ENCODE measurements around the gene F7.
"Not testable (repeated sequence)": the region's sequence is repeated elsewhere in the genome, so short reads cannot be mapped to it uniquely, and the experiment has no call there.

The F7 gene

DNA sequence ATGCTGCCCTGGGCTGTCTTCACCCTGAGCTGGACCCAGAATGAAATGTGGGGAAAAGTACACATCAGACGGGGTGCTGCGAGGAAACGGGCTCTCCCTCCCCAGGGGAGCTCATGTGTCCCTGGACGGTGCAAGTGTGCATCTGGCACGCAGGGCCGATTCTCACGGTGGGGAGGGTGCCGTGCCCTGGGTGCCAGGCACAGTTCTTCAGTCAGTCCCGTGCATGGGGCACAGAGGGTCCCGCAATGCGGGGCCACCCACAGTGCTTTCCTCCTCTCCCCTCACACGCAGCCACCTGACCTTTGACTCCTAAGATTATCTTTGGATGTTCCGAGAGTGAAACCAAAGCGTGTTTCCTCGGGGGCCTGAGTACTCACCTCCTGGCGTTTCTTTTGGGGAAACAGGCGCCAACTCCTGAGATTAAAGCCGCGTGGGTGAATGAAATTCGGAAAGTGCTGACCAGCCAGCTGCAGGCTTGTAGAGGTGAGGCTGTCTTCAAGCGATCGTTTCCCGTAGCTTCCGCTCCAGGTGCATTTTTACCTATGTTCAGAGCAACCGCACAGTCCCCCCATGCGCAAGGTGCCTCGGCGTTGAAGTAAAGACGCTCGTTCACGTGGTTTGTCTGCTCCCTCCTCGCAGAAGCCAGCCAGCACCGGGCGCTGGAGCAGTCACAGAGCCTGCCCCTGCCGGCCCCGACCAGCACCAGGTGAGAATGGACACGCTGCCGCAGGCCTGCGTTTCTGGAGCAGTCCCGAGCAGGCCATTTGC, 17.5 kb upstream of the F7 start:
- no peak for DNase-seq

DNA sequence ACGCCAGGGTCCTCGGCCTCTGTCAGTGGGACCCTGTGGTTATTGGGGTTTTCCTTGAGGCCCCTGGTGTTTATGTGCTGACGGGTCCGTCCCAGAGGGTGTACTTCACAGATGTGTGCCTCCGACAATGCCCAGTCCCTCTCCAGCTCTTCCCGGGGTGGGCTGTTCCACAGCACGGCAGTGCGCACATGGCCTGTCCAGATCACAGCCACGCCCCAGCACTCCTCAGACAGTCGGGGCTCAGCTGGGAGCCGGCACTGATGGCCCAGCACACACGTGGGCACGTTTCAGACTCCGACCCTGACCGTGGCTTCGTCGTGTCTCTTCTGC, 16.9 kb upstream of the F7 start:
- DNase-seq = no peak

DNA sequence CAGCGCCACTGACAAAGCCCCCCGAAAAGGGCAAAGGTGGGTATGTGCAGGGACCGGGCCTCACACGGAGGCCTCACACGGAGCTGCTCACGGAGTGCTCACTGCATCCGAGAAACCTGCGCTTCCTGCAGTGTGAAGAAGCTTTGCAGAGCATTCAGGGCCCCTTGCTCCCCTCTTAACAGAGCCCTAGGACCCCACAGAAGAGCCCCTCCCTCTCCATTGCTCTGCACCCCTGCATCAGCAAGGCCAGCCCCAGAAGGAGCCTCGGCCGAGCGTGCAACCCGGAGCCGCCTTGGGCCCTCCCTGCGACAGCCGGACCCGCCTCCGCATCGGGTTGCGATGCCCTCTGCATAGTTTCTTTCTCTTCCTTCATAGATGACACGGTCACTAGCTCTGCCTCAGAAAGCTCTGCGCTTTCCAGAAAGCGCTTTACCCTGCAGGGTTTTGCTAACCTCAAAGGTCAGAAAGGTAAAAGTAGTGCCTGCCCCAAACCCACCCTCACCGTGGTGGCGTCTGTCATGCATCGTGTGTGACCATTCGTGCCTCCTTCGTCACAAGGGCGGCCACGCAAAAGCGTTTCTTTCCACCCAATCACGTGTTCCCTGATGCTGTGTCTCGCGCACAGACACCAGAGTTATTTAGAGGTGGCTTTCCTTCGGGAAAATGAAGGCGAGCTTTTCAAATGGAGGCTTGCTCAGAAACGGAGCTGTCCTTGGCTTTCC, 15.7 kb upstream of the F7 start:
- DNase-seq = no peak

DNA sequence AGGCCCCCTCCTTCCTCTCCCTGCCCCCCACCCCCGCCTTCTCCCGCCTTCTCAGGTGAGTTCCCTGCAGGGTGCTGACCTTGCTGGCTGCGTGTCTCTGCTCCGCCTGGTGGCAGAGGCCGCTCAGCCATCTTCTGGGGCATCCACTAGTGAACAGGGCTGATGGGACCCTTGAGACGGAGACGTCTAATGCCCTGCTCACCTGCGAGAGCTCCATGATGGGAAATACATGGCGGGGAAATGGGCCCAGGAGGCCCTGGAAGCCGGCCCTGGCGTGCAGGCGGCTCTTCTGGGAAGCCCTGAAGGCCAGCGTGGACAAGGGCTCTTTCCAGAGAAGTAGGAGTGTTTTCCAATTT, 15.2 kb upstream of the F7 start:
- DNase-seq = no peak

- DNase-seq = no peak
These were observed 14.8 kb upstream of the F7 start for GRCh38 chr13:113090806-113091205.

GRCh38 chr13:113091211-113091771, 14.3 kb upstream of the F7 start:
- no peak for DNase-seq

- DNase-seq = no peak
These were observed 13.5 kb upstream of the F7 start for GRCh38 chr13:113091891-113092775.

DNA sequence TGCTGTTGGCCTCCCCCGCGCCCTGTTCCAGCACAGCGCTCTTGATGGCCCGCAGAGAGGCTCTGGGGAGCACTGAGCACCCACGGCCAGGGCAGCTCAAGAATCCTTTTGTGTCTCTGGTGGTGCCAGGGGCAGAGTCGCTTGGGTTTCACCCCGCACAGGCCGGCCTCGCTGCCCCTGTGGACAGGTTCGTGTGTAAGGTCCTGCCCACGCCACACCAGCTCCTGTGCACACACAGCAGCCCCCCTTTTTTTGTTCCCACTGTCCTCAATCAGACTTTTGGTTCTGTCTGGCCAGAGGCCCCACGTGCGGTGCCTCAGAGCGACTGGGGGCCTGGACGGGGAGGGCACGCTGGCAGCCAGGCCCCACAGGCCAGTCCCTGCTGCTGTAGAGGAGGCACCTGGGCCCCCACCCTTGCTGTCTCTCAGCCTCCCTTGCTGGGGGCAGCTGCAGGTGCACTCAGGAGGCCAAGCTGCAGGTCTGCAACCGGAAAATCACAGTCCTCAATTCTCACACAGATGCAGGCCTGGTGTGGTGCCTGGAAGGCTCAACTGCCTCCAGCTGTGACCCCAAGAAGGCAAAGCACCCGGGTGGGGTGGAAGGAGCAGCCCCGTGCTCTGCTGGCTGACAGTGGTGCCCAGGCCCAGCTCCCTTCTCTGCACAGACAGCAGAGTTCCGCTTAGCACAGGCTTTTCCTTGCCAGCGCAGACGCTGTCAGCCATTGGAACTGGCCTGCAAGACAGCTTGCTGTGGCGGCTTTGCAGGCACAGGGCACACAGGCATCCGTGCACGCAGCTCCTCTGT, 12.6 kb upstream of the F7 start:
- no peak for DNase-seq

DNA sequence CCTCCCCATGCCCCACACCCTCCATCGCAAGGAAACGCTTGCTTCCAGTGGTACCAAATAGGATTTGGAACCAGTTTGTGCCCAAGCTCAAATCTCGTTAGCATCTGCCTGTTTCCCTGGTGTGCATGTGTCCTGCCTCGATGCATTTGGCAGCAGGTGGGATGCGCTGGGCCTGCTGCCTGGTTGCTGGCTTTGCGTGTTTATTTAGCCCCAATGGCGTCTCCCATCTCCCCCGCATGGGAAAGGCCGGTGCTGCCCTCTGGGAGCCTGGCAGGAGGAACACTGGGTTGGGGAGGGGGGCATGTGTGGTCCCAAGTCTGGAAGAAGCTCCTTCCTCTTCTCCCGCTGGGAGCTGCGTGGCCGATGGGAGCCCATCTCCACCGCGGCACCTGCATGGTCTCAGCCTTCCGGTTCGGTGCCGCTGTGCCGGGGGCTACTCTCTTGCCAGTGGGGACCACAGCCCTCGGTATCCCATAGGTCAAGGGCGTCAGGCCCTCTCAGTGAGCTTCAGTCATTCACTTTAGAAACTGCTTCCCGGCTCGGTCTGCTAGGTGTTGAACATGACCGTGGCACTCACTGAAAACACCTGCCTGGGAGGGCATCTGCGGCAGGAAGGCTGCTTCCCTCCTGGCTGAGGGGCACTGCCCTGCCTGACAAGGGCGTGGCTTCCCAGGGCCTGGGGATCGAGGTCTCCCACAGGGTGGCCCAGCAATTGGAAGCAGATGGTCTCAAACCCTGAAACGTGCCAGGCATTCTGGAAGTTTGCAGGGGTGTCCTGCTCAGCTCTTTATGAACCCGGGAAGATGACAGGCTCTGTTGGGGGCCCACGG, 11.8 kb upstream of the F7 start:
- no peak for DNase-seq

- no peak for DNase-seq
These were observed 11.2 kb upstream of the F7 start for GRCh38 chr13:113094410-113094800.

GRCh38 chr13:113095146-113096051, 10.2 kb upstream of the F7 start:
- DNase-seq = no peak

DNA sequence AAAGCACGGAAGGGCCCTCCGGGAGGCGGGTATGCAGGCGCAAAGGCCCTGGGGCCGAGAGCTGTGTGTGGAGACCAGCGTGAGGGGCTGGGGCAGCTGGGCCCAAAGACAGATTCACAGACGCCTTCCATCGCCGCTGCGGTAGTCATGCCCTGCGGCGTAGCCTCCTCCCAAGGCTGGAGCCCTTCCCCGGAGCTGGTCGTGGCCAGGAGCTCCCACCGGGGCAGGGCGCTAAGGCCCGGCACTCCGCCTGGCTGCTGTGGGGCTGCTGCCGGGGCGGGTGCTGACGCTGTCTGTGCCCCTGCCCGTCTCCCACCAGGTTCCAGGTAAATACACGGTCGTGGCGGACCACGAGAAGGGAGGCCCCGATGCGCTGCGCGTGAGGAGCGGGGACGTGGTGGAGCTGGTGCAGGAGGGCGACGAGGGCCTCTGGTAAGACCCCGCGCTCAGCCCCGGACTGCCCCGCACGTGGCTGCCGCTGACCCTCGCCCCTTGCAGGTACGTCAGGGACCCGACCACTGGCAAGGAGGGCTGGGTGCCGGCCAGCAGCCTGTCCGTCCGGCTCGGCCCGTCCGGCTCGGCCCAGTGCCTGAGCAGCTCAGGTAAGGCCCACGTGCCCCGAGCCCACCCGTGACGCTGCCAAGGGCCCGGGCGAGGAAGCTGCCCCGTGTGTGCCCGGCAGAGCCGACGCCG, 9.4 kb upstream of the F7 start:
- no peak for DNase-seq

DNA sequence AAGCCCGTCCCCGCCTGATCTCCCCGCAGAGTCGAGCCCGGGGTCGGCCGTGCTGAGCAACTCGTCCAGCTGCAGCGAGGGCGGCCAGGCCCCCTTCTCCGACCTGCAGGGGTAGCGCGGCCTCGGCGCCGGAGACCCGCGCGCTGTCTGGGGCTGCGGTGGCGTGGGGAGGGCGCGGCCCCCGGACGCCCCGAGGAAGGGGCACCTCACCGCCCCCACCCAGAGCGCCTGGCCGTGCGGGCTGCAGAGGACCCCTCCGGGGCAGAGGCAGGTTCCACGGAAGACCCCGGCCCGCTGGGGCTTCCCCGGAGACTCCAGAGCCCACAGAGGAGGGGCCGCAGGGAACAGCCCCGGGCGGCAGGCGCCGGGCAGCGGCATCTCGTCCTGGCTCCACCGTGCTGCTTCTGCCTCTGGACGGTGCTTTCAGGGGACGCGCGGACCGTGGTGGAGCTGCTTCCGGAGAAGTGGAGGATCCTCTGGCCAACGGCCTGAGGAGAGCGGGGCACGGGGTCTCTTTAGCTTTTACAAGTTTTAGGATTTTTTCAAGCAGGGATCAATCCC, 8.8 kb upstream of the F7 start:
- no peak for DNase-seq

DNA sequence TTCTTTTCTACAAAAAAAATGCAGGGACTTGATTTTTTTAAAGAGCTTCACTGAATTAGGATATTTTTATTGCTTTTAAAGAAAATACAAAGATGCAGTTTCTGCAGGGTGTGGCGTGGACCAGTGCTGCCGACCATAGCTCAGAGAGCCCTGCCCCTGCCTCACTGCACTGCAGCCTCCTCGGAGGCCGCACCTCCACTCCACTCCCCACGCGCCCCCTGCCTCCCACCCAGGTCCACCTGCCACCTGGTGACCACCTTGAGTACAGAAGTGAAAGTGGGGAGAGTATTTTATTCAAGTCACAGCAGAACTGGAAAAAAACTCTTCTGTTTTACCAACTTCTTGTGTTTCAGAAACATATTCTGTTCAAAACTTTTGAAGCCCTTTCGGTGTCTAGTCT, 7.9 kb upstream of the F7 start:
- DNase-seq = no peak

GRCh38 chr13:113098162-113098732, 7.3 kb upstream of the F7 start:
- no peak for DNase-seq

DNA sequence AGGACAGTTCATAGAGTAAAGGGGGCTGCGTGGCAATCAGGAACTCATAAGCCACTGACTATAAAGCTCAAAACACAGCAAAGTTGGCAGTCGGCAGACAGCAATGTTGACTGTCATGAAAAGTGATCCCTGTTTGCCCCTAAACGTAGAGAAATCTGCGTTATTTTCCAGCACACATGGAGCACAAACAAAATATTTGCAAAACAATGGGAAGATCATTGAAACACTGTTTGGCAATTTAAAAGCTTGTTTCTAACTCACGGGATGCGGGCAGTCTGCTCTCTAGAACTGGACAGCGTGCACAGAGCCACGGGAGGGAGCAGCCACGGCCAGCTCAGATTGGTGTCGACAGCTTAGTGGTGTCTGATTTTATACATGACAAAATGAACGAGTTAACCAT, 6.4 kb upstream of the F7 start:
- DNase-seq = no peak

DNA sequence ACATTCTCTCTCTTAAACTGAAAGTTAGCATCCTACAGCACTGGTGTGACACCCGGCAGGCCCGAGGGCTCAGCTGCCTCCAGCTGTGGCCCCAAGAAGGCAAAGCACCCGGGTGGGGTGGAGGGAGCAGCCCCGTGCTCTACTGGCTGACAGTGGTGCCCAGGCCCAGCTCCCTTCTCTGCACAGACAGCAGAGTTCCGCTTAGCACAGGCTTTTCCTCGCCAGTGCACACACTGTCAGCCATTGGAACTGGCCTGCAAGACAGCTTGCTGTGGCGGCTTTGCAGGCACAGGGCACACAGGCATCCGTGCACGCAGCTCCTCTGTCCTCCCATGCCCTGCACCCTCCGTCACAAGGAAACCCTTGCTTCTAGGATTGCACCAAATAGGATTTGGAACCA, 3.3 kb upstream of the F7 start:
- not testable (repeated sequence) for DNase-seq

GRCh38 chr13:113102727-113103126, 2.9 kb upstream of the F7 start:
- DNase-seq = no peak

GRCh38 chr13:113103646-113104045, 1.9 kb upstream of the F7 start:
- no peak for DNase-seq

Measured in DMS79 (cell line).